Glomerular visceral epithelial cell (primary cell): ENCODE measurements around the gene CHP2.
A peak's percentile ranks its signal among the peaks of the same experiment; 100 is the strongest.
"Not testable (repeated sequence)": the region's sequence is repeated elsewhere in the genome, so short reads cannot be mapped to it uniquely, and the experiment has no call there.

ENCODE experiments used
- DNase-seq: peaks from one replicate; pipeline ENCODE4 v3.0.0-alpha.2; 2016; ENCODE audit errors: extremely low spot score

CHP2 gene

GRCh38 chr16:23754594-23755483, at the start of gene CHP2:
TSS of gene CHP2 (plus strand) at chr16:23755026. CDS start at chr16:23755050, 24 bp downstream.
- DNase-seq: no peak

GRCh38 chr16:23705517-23705902, 49.3 kb upstream of the CHP2 start:
- no peak for DNase-seq

GRCh38 chr16:23706439-23706838, 48.4 kb upstream of the CHP2 start:
- DNase-seq: no peak

GRCh38 chr16:23709536-23709935, 45.3 kb upstream of the CHP2 start:
- DNase-seq: no peak

GRCh38 chr16:23710008-23710407, 44.8 kb upstream of the CHP2 start:
- no peak for DNase-seq

GRCh38 chr16:23710504-23710903, 44.3 kb upstream of the CHP2 start:
- DNase-seq: no peak

- DNase-seq: no peak
These were observed 43.0 kb upstream of the CHP2 start for GRCh38 chr16:23711785-23712184.

GRCh38 chr16:23712976-23713375, 41.9 kb upstream of the CHP2 start, which contains the start of gene ERN2:
TSS of gene ERN2 (minus strand) at chr16:23713222. CDS start at chr16:23713187, 35 bp downstream.
- DNase-seq: no peak

- DNase-seq: no peak
These were observed 38.3 kb upstream of the CHP2 start for GRCh38 chr16:23716484-23716883.

- not testable (repeated sequence) for DNase-seq
These were observed 32.1 kb upstream of the CHP2 start for GRCh38 chr16:23722613-23723240.

- no peak for DNase-seq
These were observed 30.6 kb upstream of the CHP2 start for GRCh38 chr16:23724096-23724784.

GRCh38 chr16:23724785-23725131, 30.1 kb upstream of the CHP2 start:
- no peak for DNase-seq

- DNase-seq: no peak
These were observed 28.1 kb upstream of the CHP2 start for GRCh38 chr16:23726710-23727109.

GRCh38 chr16:23728112-23728477, 26.7 kb upstream of the CHP2 start:
- no peak for DNase-seq

GRCh38 chr16:23729503-23730424, 25.1 kb upstream of the CHP2 start:
- DNase-seq: peak; percentile 14

GRCh38 chr16:23734176-23734893, 20.5 kb upstream of the CHP2 start:
- DNase-seq: no peak

GRCh38 chr16:23737423-23738028, 17.3 kb upstream of the CHP2 start:
- not testable (repeated sequence) for DNase-seq

GRCh38 chr16:23739516-23739915, 15.3 kb upstream of the CHP2 start:
- DNase-seq: no peak

- DNase-seq: no peak
These were observed 13.0 kb upstream of the CHP2 start for GRCh38 chr16:23741675-23742303.

- no peak for DNase-seq
These were observed 12.1 kb upstream of the CHP2 start for GRCh38 chr16:23742766-23743165.
